PC-3 (cell line): ENCODE measurements around the gene ECSIT. TPM values are rescaled to one million over a fixed set of nuclear protein-coding genes. Genes with fewer than 3 reads are reported as not detected.

ENCODE experiments used
- ATAC-seq: fragments of 200-7000 bp; cut with Tn5 transposase; 2 replicates; pipeline ENCODE4 v1.9.1; 2020; ENCODE audit warnings: mild to moderate bottlenecking, moderate library complexity
- BruUV-seq: library from RNA; stranded (reverse); fragments of 400-500 nt; replicated peaks from 2 replicates; lab custom pipeline; 2021; lab: Mats Ljungman, UMichigan
- CTCF ChIA-PET: fragments of 300-600 bp; sonication (Branson Sonifier 250); formaldehyde crosslinking; loops from one replicate; lab custom pipeline; 2022; ENCODE audit warnings: antibody characterized with exemption; lab: Charles Lee
- POLR2A ChIA-PET: fragments of 300-600 bp; sonication (Branson Sonifier 250); formaldehyde crosslinking; loops from one replicate; lab custom pipeline; 2022; ENCODE audit warnings: antibody characterized with exemption; ENCODE audit not compliant: unreplicated experiment; lab: Charles Lee
- DNase-seq: peaks from one replicate; pipeline ENCODE4 v3.0.0-alpha.2; 2015
- H2AFZ ChIP-seq: fragments of 300-600 bp; sonication (generic); 2 replicates; pipeline ENCODE4 v1.6.0; 2016; ENCODE audit warnings: antibody characterized with exemption, low read length
- H3F3A ChIP-seq: fragments of 300-600 bp; sonication (generic); one replicate; pipeline ENCODE4 v1.6.0; 2017; ENCODE audit warnings: antibody characterized with exemption, low read length, control low read depth, mild to moderate bottlenecking; ENCODE audit not compliant: unreplicated experiment
- H3K27ac ChIP-seq: fragments of 300-600 bp; sonication (generic); 2 replicates; pipeline ENCODE4 v1.5.1; 2016; ENCODE audit warnings: mild to moderate bottlenecking, low read length
- H3K27me3 ChIP-seq: fragments of 300-600 bp; sonication (generic); 2 replicates; pipeline ENCODE4 v1.6.1; 2016; ENCODE audit warnings: low read length, mixed read lengths
- H3K36me3 ChIP-seq: fragments of 300-600 bp; sonication (generic); 2 replicates; pipeline ENCODE4 v1.6.1; 2016; ENCODE audit warnings: low read depth, mixed run types, low read length, mixed read lengths
- H3K4me1 ChIP-seq: fragments of 300-600 bp; sonication (generic); 2 replicates; pipeline ENCODE4 v1.5.1; 2016; ENCODE audit warnings: low read length; ENCODE audit not compliant: insufficient read depth
- H3K4me2 ChIP-seq: fragments of 300-600 bp; sonication (generic); 2 replicates; pipeline ENCODE4 v1.6.0; 2016; ENCODE audit warnings: low read length
- H3K4me3 ChIP-seq: fragments of 300-600 bp; sonication (generic); 2 replicates; pipeline ENCODE4 v1.5.1; 2016; ENCODE audit warnings: mild to moderate bottlenecking, low read length, mixed read lengths
- H3K79me2 ChIP-seq: fragments of 300-600 bp; sonication (generic); 2 replicates; pipeline ENCODE4 v1.6.1; 2017; ENCODE audit warnings: low read length, mixed read lengths
- H3K9ac ChIP-seq: fragments of 300-600 bp; sonication (generic); 2 replicates; pipeline ENCODE4 v1.6.0; 2016; ENCODE audit warnings: mild to moderate bottlenecking, low read length
- H3K9me2 ChIP-seq: fragments of 300-600 bp; sonication (generic); replicated peaks from 2 replicates; pipeline ENCODE4 v1.6.1; 2016; ENCODE audit warnings: mixed run types, low read length, mixed read lengths
- H3K9me3 ChIP-seq: fragments of 300-600 bp; sonication (generic); 2 replicates; pipeline ENCODE4 v1.6.1; 2016; ENCODE audit warnings: low read length, mixed read lengths
- H4K20me1 ChIP-seq: fragments of 300-600 bp; sonication (generic); 2 replicates; pipeline ENCODE4 v1.6.1; 2016; ENCODE audit warnings: low read length, mixed read lengths
- EZH2 ChIP-seq: fragments of 300-600 bp; sonication (generic); IDR thresholded peaks from one replicate; pipeline ENCODE4 v1.6.1; 2017; ENCODE audit warnings: antibody characterized with exemption, mild to moderate bottlenecking, low read length; ENCODE audit not compliant: unreplicated experiment
- EZH2phosphoT487 ChIP-seq: fragments of 300-600 bp; sonication (generic); IDR thresholded peaks from 2 replicates; pipeline ENCODE4 v1.6.1; 2018; ENCODE audit warnings: mild to moderate bottlenecking, antibody characterized with exemption, low read length, borderline replicate concordance
- intact Hi-C: fragments of 100-400 bp; cut with micrococcal nuclease; formaldehyde crosslinking; loops from 2 replicates; pipeline ENCODE4 v1.9.0; 2023
- total RNA-seq: library from RNA; depleted of rRNA; stranded (reverse); fragments of >200 nt; gene quantifications from 2 replicates; pipeline ENCODE4 v1.2.3, GENCODE V29; 2014
- TF ChIP-seq, protein P1 (sequence below): fragments of 300-600 bp; sonication (generic); conservative IDR thresholded peaks from 2 replicates; pipeline ENCODE4 v1.5.1; 2017; ENCODE audit warnings: antibody characterized with exemption, low read depth, mild to moderate bottlenecking, low read length

Gene ECSIT
- total RNA-seq, 1 experiment from 2014 or later, result 126 TPM

DNA sequence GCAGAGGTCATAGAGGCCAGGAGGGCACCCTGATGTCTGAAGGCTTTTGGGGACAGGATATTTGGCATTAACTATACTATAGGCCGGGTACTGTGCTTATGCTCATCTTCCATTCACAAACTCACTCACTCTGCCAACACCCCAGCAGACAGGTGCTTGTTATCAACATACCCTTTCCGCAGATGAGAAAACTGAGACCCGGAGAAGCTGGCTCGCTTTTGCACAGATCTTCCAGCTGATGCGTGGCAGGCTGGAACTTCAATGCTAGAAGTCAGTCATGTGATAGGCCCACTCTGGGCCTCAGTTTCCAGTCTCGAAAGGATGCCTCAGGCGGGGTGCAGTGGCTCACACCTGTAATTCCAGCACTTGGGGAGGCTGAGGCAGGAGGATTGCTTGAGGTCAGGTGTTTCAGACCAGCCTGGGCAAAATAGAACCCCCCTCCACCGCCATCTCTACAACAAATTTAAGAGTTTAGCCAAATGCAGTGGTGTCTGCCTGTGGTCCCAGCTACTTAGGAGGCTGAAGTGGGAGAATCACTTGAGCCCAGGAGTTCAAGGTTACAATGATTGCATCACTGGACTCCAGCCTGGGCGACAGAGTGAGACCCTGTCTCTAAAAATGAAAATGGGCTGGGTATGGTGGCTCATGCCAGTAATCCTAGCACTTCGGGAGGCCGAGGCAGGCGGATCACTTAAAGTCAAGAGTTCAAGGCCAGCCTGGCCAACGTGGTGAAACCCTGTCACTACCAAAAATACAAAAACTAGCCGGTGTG is 19.2 kb upstream of the ECSIT start:
- Histone ChIP-seq H2AFZ (no peak overlapping the region), H3K4me1 (peaks cover 5% of the 10 kb centered on the region; the same call in 1 of the 2 replicates), H4K20me1 (no peaks in the 10 kb centered on the region), H3K79me2 (no peaks in the 10 kb centered on the region), H3K9me2 (no peaks in the 10 kb centered on the region), H3K4me3 (no peak overlapping the region), H3K27me3 (no peaks in the 10 kb centered on the region), H3F3A (no peaks in the 10 kb centered on the region), H3K36me3 (peaks cover 8% of the 10 kb centered on the region; the same call in 1 of the 2 replicates), H3K4me2 (no peak overlapping the region), H3K9me3 (no peaks in the 10 kb centered on the region), H3K9ac (no peak overlapping the region), H3K27ac (no peak overlapping the region)
- DNase-seq (no peak), ATAC-seq (no peak)
- CTCF ChIA-PET, result no interaction called here
- intact Hi-C loops, result no loop called here
- TF ChIP-seq EZH2phosphoT487, result no peak
- POLR2A ChIA-PET, result no interaction called here
- BruUV-seq, result no TSS peak

DNA sequence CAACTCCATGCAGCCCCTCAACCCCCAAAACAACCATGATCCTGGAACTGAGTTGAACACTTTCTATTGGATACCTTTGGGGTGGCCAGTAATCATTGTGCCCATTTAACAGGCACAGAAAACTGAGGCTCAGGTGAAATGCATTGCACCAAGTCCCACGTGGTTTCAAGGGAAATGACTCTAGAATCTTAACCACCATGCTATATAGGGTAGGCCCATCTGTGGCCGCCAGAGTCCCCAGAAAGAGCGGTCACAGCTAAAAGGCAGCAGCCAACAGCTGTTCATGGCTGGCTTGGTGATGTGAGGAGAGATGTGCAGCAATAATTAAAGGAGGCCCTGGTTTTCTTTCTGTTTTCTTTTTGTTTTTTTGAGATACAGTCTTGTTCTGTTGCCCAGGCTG is 12.3 kb upstream of the ECSIT start:
- ATAC-seq (no peak), DNase-seq (no peak)
- H3K4me1 ChIP-seq, result peaks cover 5% of the 10 kb centered on the region; the same call in 1 of the 2 replicates
- ChIA-PET CTCF (interaction anchor here (0.6 kb wide), 1 partner anchor 17 kb away, joined by 6 read pairs; no protein-coding TSS in a partner anchor), POLR2A (no interaction called here)
- intact Hi-C loops, result no loop called here
- no peak overlapping the region for H3K9ac ChIP-seq
- no peak overlapping the region for H3K4me2 ChIP-seq
- H3F3A ChIP-seq, result no peaks in the 10 kb centered on the region
- H2AFZ ChIP-seq, result no peak overlapping the region
- H4K20me1 ChIP-seq, result no peaks in the 10 kb centered on the region
- H3K27ac ChIP-seq, result no peak overlapping the region
- TF ChIP-seq EZH2phosphoT487 (no peak), EZH2 (no peak)
- TF ChIP-seq, protein P1, sequence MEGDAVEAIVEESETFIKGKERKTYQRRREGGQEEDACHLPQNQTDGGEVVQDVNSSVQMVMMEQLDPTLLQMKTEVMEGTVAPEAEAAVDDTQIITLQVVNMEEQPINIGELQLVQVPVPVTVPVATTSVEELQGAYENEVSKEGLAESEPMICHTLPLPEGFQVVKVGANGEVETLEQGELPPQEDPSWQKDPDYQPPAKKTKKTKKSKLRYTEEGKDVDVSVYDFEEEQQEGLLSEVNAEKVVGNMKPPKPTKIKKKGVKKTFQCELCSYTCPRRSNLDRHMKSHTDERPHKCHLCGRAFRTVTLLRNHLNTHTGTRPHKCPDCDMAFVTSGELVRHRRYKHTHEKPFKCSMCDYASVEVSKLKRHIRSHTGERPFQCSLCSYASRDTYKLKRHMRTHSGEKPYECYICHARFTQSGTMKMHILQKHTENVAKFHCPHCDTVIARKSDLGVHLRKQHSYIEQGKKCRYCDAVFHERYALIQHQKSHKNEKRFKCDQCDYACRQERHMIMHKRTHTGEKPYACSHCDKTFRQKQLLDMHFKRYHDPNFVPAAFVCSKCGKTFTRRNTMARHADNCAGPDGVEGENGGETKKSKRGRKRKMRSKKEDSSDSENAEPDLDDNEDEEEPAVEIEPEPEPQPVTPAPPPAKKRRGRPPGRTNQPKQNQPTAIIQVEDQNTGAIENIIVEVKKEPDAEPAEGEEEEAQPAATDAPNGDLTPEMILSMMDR, result no peak
- H3K9me3 ChIP-seq, result no peaks in the 10 kb centered on the region
- no peaks in the 10 kb centered on the region for H3K36me3 ChIP-seq
- no peaks in the 10 kb centered on the region for H3K9me2 ChIP-seq
- no peaks in the 10 kb centered on the region for H3K27me3 ChIP-seq
- no peaks in the 10 kb centered on the region for H3K79me2 ChIP-seq
- BruUV-seq, result no TSS peak
- no peak overlapping the region for H3K4me3 ChIP-seq

- ChIA-PET CTCF (interaction anchor here (0.6 kb wide), 1 partner anchor 256 kb away, joined by 3 read pairs; no protein-coding TSS in a partner anchor), POLR2A (no interaction called here)
- DNase-seq, result no peak
- H3K79me2 ChIP-seq, result no peaks in the 10 kb centered on the region
- no peaks in the 10 kb centered on the region for H3K9me2 ChIP-seq
- peaks cover 3% of the 10 kb centered on the region for H3K4me1 ChIP-seq
- no peak overlapping the region for H3K9ac ChIP-seq
- H2AFZ ChIP-seq, result no peak overlapping the region
- no TSS peak for BruUV-seq
- H4K20me1 ChIP-seq, result no peaks in the 10 kb centered on the region
- no peak for ATAC-seq
- intact Hi-C loops, result no loop called here
- H3K27me3 ChIP-seq, result no peaks in the 10 kb centered on the region
- H3K27ac ChIP-seq, result no peak overlapping the region
- H3K9me3 ChIP-seq, result no peaks in the 10 kb centered on the region
- H3K4me2 ChIP-seq, result no peak overlapping the region
- no peaks in the 10 kb centered on the region for H3K36me3 ChIP-seq
- TF ChIP-seq, protein P1, result no peak
- no peak for TF ChIP-seq EZH2
- no peak for TF ChIP-seq EZH2phosphoT487
- no peak overlapping the region for H3K4me3 ChIP-seq
- H3F3A ChIP-seq, result no peaks in the 10 kb centered on the region
Observed at GRCh38 chr19:11540645-11541044, 11.7 kb upstream of the ECSIT start.
